ENCODE results near the gene GDE1.

GRCh38 chr16:19518388-19518787 lies 3.5 kb downstream of the GDE1 start:
- no peak for TF ChIP-seq CTCF (IDR thresholded peaks at IDR 0.05)
- TF ChIP-seq POLR2A (IDR thresholded peaks at IDR 0.05): no peak
